K562 (cell line): ENCODE measurements around the gene MRPL3. TPM values are rescaled to one million over a fixed set of nuclear protein-coding genes. Genes with fewer than 3 reads are reported as not detected.

Experiments used
- ATAC-seq: fragments of 200-7000 bp; cut with Tn5 transposase; 3 replicates; pipeline ENCODE4 v1.9.1; 2020; ENCODE audit warnings: moderate library complexity
- BruUV-seq: library from RNA; stranded (reverse); fragments of 400-500 nt; replicated peaks from 2 replicates; lab custom pipeline; 2021; lab: Mats Ljungman, UMichigan
- CTCF ChIA-PET: fragments of 300-600 bp; formaldehyde crosslinking; extraction: SDS; loops from one replicate; lab custom pipeline; 2021; ENCODE audit warnings: low intra/inter-chr PET ratio; lab: Yijun Ruan, JAX
- POLR2A ChIA-PET: fragments of 300-600, 350-650 bp; sonication (Branson Sonifier 250); formaldehyde crosslinking; extraction: SDS; loops from one replicate; lab custom pipeline; 2021; ENCODE audit warnings: antibody characterized with exemption, inconsistent platforms; lab: Yijun Ruan, JAX
- DNase-seq, 4 experiments: peaks; one replicate each; pipeline versions ENCODE4 v3.0.0 to v3.0.0-alpha.2; 2011 to 2018; ENCODE audit warnings: low spot score in 3 of 4, mixed read lengths in 3 of 4; ENCODE audit errors: extremely low read depth in 1 of 4
- FAIRE-seq: peaks from 2 replicates; lab custom pipeline; 2011; peaks lifted over from hg19 to GRCh38; lab: Jason Lieb, UNC
- H2AFZ ChIP-seq: 2 replicates; pipeline ENCODE4 v1.6.0; 2011; ENCODE audit warnings: low read depth, low read length, control low read depth, inconsistent platforms
- H3K27ac ChIP-seq: fragments of 200-600 bp; 3 replicates; pipeline ENCODE4 v1.8.0; 2011; ENCODE audit warnings: low read depth, mild to moderate bottlenecking, control low read depth, inconsistent platforms, low read length, moderate library complexity, mixed read lengths; ENCODE audit errors: extremely low read depth
- H3K27me3 ChIP-seq, 2 experiments: fragments of 300-600 bp in 1 of 2; 2 replicates in 1 of 2; 3 replicates in 1 of 2; pipeline versions ENCODE4 v1.6.0 to v1.8.0; 2011; ENCODE audit warnings: inconsistent platforms in 2 of 2, low read length in 2 of 2, mild to moderate bottlenecking in 1 of 2, mixed read lengths in 1 of 2, moderate library complexity in 1 of 2; ENCODE audit not compliant: control insufficient read depth in 2 of 2, insufficient read depth in 2 of 2
- H3K36me3 ChIP-seq: fragments of 300-600 bp; 3 replicates; pipeline ENCODE4 v1.8.0; 2011; ENCODE audit warnings: mild to moderate bottlenecking, low read length, inconsistent platforms; ENCODE audit not compliant: control insufficient read depth, insufficient read depth
- H3K4me1 ChIP-seq, 2 experiments: fragments of 200-600 bp in 1 of 2; replicated peaks in 1 of 2; 2 replicates in 1 of 2; 3 replicates in 1 of 2; pipeline versions ENCODE4 v1.5.1 to v1.8.0; 2011; ENCODE audit warnings: inconsistent platforms in 2 of 2, low read length in 2 of 2, mild to moderate bottlenecking in 1 of 2, mixed read lengths in 1 of 2, moderate library complexity in 1 of 2; ENCODE audit not compliant: control insufficient read depth in 2 of 2, insufficient read depth in 2 of 2
- H3K4me2 ChIP-seq: 2 replicates; pipeline ENCODE4 v1.6.1; 2011; ENCODE audit warnings: low read length, control low read depth, inconsistent platforms, mixed read lengths; ENCODE audit not compliant: insufficient read depth
- H3K4me3 ChIP-seq: fragments of 200-600 bp; sonication (generic), shearing (Covaris generic); 2 replicates; pipeline ENCODE4 v1.5.1; 2016; ENCODE audit warnings: control low read depth, inconsistent platforms
- H3K79me2 ChIP-seq: fragments of 200-600 bp; 3 replicates; pipeline ENCODE4 v1.8.0; 2011; ENCODE audit warnings: low read length, inconsistent platforms; ENCODE audit not compliant: control insufficient read depth, insufficient read depth
- H3K9ac ChIP-seq, 2 experiments: 2 replicates each; pipeline versions ENCODE4 v1.6.0 to v1.6.1; 2011; ENCODE audit warnings: low read depth in 2 of 2, low read length in 2 of 2, control low read depth in 1 of 2, inconsistent platforms in 1 of 2, mild to moderate bottlenecking in 1 of 2, mixed read lengths in 1 of 2; ENCODE audit not compliant: insufficient read depth in 1 of 2
- H3K9me1 ChIP-seq: one replicate; pipeline ENCODE4 v1.6.0; 2011; ENCODE audit warnings: inconsistent platforms, mild to moderate bottlenecking, low read length, moderate library complexity; ENCODE audit not compliant: control insufficient read depth, insufficient read depth
- H3K9me3 ChIP-seq: replicated peaks from 2 replicates; pipeline ENCODE4 v1.5.1; 2011; ENCODE audit warnings: low read depth, low read length, inconsistent platforms; ENCODE audit not compliant: control insufficient read depth, insufficient read depth
- H4K20me1 ChIP-seq: replicated peaks from 2 replicates; pipeline ENCODE4 v1.6.1; 2011; ENCODE audit warnings: low read length, inconsistent platforms, mixed read lengths; ENCODE audit not compliant: control insufficient read depth, insufficient read depth
- NEUROD1 ChIP-seq: fragments of 150-350 bp; IDR thresholded peaks from 2 replicates; pipeline ENCODE4 v1.6.1; 2014; ENCODE audit warnings: borderline replicate concordance, low read length, low read depth; ENCODE audit not compliant: partially characterized antibody
- PRPF4 ChIP-seq: fragments of 200-400 bp; formaldehyde crosslinking; IDR thresholded peaks from one replicate; pipeline ENCODE4 v1.6.1; 2017; ENCODE audit warnings: low read length, low read depth, mild to moderate bottlenecking; ENCODE audit not compliant: insufficient read depth, poor library complexity, severe bottlenecking
- TEAD4 ChIP-seq, 2 experiments: sonication (generic) in 1 of 2; formaldehyde crosslinking in 1 of 2; IDR thresholded peaks; 2 replicates each; pipeline versions ENCODE4 v1.6.1 to v1.8.0; 2012 to 2022; ENCODE audit warnings: borderline replicate concordance in 1 of 2, inconsistent platforms in 1 of 2, low read length in 1 of 2, mild to moderate bottlenecking in 1 of 2, missing genetic modification reagents in 1 of 2
- WGBS: fragments of 100-300 bp; shearing (Covaris generic); methylation state at CpG from one replicate; pipeline ENCODE4 v1.1.6; 2016; ENCODE audit warnings: low coverage, mixed read lengths; ENCODE audit not compliant: insufficient coverage; ENCODE audit errors: missing lambda C conversion rate; 5-methylcytosine and 5-hydroxymethylcytosine counted together
- in situ Hi-C: fragments of 300-500 bp; cut with MboI; formaldehyde crosslinking; loops from 4 replicates; pipeline ENCODE4 v1.15.0; 2018; ENCODE audit warnings: inconsistent platforms, mixed read lengths
- intact Hi-C: fragments of 100-400 bp; cut with micrococcal nuclease; formaldehyde crosslinking; loops from 2 replicates; pipeline ENCODE4 v1.14.2; 2022
- polyA plus RNA-seq, 8 experiments: library from polyadenylated mRNA; depleted of rRNA in 4 of 8; stranded (reverse) in 5 of 8; unstranded in 3 of 8; fragments of >200 nt; fragmentation: Nextera tagmentation in 2 of 8; fragmentation: Illumina TruSeq in 1 of 8; extraction: Ambion mirVana in 2 of 8; extraction: Trizol in 1 of 8; gene quantifications; 2 replicates each; pipeline versions ENCODE4 v1.2.1 to v1.2.3, GENCODE V29; 2011 to 2014; ENCODE audit warnings: inconsistent platforms in 1 of 8, missing spikeins in 1 of 8
- total RNA-seq, 7 experiments: library from RNA; depleted of rRNA in 6 of 7; stranded (reverse); fragments of >200 nt in 6 of 7; fragmentation: Illumina TruSeq in 2 of 7; extraction: Trizol in 2 of 7; gene quantifications; 2 replicates each; pipeline versions ENCODE4 v1.2.1 to v1.2.3, GENCODE V29; 2011 to 2021; ENCODE audit warnings: low replicate concordance in 1 of 7
- TF ChIP-seq, protein P1 (sequence below): sonication (generic); formaldehyde crosslinking; IDR thresholded peaks from 2 replicates; pipeline ENCODE4 v1.8.1; 2023; ENCODE audit warnings: mild to moderate bottlenecking, missing genetic modification reagents

Gene MRPL3
- total and polyA plus RNA-seq, 9 of the 15 experiments (the other 6 are each of a cell fraction or from before 2014, with no cell fraction given) = 81.7 to 340 (median 190) TPM

DNA sequence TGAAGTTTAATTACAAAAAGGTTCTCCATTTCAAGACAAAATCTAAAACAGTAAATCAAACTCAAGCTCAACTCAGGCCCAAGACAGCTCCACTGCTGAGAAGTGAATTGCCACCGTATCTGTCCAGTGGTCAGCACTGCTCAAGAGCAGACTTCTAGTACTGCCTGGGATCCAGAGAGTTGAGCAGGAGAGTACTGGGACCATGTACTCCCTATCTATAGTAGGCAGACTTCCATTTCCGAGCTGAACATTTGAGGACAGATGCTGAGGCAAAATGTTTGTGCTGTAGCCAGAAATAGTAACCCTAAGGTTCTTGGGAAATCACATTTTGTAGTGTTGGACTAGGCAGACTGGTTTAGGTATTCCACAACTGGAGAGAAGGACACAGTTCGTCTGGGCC is 44.1 kb downstream of the MRPL3 start:
- Histone ChIP-seq H4K20me1 (no peaks in the 10 kb centered on the region), H3K4me1 (no peaks in the 10 kb centered on the region), H3K27ac (no peak overlapping the region), H3K9me3 (no peaks in the 10 kb centered on the region), H3K4me3 (no peak overlapping the region), H3K9ac (no peak overlapping the region), H3K36me3 (peaks cover 33% of the 10 kb centered on the region; the same call in 2 of the 3 replicates), H2AFZ (no peak overlapping the region), H3K4me2 (no peak overlapping the region), H3K9me1 (no peaks in the 10 kb centered on the region), H3K27me3 (no peaks in the 10 kb centered on the region), H3K79me2 (no peaks in the 10 kb centered on the region)
- TF ChIP-seq, protein P1, sequence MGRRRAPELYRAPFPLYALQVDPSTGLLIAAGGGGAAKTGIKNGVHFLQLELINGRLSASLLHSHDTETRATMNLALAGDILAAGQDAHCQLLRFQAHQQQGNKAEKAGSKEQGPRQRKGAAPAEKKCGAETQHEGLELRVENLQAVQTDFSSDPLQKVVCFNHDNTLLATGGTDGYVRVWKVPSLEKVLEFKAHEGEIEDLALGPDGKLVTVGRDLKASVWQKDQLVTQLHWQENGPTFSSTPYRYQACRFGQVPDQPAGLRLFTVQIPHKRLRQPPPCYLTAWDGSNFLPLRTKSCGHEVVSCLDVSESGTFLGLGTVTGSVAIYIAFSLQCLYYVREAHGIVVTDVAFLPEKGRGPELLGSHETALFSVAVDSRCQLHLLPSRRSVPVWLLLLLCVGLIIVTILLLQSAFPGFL (CRISPR knock-in tag) = no peak
- TF ChIP-seq PRPF4 = no peak
- no peak for TF ChIP-seq NEUROD1
- no peak for TF ChIP-seq TEAD4 (IDR thresholded peaks at IDR 0.05; ENCODE audit: low read length)
- TF ChIP-seq TEAD4 (CRISPR knock-in tag; IDR thresholded peaks at IDR 0.05; ENCODE audit: borderline replicate concordance) = no peak
- CTCF ChIA-PET = no interaction called here
- in situ Hi-C loops (no loop called here), intact Hi-C loops (no loop called here)
- no peak for DNase-seq
- 70% methylated on average over 3 of the region's 3 CpGs for WGBS
- peak; percentile 62; the same call in 2 of the 3 replicates for ATAC-seq
- BruUV-seq = no TSS peak
- POLR2A ChIA-PET = interaction anchor here (0.6 kb wide), 1 partner anchor 15 kb away, joined by 3 read pairs; no protein-coding TSS in a partner anchor
- no peak for FAIRE-seq
